ENCODE data around the gene ANKRD55.

DNA sequence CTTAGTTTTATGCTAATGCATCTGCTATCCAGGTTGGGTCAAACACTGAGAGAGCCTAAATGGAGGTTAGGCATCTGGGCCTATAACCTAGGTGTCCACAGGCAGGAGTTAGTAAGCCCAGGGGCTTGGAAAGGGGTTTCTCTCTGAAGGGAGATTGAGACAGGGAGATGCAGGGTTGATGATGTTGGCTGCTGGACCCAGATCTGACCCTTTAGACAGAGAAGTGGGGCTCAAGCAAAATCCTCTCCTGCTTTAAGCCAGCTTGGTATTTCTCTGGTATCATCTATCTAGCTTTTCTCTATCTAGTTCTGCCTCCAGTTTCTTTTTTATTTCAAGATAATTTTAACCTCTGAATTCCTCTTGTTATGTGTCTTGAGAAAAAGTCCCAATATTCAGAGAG, 18.3 kb upstream of the ANKRD55 start:
- TF ChIP-seq, protein P1, sequence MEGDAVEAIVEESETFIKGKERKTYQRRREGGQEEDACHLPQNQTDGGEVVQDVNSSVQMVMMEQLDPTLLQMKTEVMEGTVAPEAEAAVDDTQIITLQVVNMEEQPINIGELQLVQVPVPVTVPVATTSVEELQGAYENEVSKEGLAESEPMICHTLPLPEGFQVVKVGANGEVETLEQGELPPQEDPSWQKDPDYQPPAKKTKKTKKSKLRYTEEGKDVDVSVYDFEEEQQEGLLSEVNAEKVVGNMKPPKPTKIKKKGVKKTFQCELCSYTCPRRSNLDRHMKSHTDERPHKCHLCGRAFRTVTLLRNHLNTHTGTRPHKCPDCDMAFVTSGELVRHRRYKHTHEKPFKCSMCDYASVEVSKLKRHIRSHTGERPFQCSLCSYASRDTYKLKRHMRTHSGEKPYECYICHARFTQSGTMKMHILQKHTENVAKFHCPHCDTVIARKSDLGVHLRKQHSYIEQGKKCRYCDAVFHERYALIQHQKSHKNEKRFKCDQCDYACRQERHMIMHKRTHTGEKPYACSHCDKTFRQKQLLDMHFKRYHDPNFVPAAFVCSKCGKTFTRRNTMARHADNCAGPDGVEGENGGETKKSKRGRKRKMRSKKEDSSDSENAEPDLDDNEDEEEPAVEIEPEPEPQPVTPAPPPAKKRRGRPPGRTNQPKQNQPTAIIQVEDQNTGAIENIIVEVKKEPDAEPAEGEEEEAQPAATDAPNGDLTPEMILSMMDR (IDR thresholded peaks at IDR 0.05), result no peak
- TF ChIP-seq EZH2 (IDR thresholded peaks at IDR 0.05), result no peak

Data from neural progenitor cell (in vitro differentiated cells).